GM19438 (cell line): ENCODE measurements around the gene XCL1.
A peak's percentile ranks its signal among the peaks of the same experiment; 100 is the strongest.

ENCODE experiments used
- ATAC-seq: cut with Tn5 transposase; IDR thresholded peaks from one replicate; pipeline ENCODE4 v1.9.1; 2021; ENCODE audit warnings: low read depth; ENCODE audit not compliant: unreplicated experiment

The XCL1 gene

GRCh38 chr1:168601051-168601450 lies 24.6 kb downstream of the XCL1 start:
- ATAC-seq, result no peak

DNA sequence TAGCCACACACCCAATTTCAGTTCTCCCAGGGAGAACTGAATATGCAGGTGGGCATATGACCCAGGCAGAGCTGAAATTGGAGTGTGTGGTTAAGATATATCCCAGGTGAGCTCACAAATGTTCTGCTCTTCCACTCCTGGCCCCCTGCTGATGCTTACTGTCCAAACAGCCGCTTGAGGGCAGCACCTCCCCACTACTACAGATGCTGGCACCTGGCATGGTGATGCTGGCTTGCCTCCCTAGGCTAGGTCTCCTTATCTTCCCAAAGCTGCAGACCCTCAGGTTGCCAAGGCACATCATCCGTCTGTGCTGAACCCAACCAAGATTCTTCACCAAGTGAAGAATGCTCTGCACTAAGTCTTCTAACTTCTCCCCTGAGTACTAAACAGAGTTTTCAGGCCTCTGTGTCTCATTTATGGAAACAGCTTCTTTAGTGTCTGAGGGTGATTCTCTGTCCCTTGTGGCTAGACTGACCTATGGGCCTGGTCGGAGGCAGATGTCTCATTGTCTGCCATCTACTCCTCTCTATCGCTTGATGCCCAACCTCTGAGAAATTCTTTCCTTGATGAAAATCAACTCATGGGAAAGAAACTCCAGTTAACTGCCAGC lies 27.2 kb downstream of the XCL1 start:
- peak; percentile 70 for ATAC-seq

DNA sequence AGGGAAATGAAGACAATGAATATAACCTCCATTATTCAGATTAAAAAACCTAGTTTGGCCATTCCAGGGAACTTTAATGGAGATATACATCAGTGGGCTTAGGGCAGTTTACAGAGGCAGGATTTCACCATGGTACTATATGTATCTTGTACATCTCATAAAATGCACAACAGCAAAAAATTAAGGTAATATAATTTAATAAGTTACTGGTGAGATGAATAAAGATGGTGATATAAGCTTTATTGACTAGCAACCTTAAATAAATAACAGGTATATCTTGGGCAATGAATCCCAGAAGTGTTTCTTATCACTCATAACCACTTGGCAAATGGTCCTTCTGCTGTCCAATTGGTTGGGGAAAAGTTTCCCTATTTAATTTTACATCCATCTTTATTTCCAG lies 29.0 kb downstream of the XCL1 start:
- ATAC-seq, result no peak

DNA sequence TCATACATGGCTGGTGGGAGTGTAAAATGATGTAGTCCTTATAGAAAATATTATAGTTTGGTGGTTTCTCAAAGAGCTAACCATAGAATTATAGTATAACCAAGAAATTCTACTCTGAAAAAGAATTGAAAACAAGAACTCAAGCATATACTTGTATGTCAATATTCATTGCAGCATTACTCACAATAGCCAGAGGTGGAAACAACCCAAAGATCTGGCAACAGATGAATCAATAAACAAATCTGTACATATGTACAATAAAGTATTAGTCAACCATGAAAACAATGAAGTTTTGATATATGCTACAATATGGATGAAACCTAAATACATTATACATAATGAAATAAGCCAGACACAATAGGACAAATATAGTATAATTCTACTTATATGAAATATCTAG lies 29.7 kb downstream of the XCL1 start:
- no peak for ATAC-seq

DNA sequence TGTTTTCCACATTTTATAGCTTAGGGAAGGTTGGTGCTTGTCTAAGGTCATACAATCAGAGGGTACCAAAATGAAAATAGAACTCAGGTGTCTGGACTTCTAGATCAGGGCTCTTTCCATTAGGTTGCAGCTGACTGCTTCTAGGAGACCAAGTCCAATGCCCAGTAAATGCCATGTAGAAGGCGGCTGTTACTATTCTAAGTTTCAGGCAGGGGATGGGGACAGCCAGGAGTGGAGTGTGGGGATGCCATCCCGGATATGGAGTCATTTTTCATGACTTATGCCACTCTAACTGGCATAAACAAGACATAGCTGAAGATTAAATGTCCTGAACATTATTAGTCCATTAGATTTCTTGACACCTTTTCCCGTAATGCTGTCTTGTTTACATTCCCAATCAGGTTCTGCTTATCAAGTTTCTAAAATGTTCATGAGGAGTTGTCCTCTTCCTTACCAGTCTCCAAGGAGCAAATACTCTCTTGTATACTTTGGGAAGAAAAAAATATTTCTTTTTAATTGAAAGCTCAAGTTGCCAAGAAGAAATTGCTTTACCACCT lies 31.5 kb downstream of the XCL1 start:
- no peak for ATAC-seq

DNA sequence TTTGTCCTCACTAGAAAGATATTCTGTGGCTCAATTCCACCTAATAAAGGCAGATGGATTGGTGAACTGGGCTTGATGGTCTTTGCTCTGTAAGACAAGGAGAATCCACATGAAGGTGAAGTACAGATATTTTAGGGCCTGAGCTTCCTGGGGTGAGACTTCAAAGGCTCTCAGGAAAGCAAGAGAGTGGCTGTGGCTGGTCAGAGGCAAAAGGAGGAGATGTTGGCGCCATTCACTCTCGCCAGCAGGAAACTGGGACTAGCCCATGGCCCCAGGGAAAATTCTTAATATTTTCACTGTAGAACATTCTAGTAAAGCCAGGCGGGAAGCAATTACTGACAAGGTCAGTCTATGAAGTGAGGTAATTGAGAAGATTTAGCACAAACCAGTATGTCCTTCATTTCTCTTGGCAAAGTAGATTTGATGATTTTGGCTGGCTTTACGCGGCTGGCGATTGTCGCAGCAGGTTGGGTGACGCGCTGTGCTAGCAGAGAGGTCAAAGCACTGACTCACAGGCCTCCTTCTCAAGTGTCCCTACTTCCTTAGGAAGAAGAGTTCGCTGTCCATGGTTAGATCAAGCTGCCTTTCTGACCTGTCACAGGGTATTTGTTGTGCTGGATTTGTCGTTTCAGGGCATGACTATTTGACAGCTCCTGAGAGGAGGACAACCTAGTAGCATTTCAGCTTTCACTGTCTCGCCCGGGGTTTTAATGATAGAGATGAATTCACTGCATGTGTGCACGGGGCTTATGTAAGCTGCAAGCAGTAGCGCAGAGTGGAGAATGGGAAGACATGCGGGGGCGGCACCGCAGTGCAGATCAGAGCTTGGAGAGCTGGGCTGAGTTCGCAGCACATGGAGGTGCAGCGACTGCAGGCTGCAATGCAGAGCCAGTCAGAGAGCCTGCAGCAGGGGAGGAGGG lies 32.7 kb downstream of the XCL1 start:
- ATAC-seq, result no peak

- ATAC-seq, result no peak
Observed at GRCh38 chr1:168609741-168610510, 33.5 kb downstream of the XCL1 start.

GRCh38 chr1:168613038-168613451 lies 36.6 kb downstream of the XCL1 start:
- no peak for ATAC-seq

GRCh38 chr1:168613691-168614231 lies 37.4 kb downstream of the XCL1 start:
- no peak for ATAC-seq

DNA sequence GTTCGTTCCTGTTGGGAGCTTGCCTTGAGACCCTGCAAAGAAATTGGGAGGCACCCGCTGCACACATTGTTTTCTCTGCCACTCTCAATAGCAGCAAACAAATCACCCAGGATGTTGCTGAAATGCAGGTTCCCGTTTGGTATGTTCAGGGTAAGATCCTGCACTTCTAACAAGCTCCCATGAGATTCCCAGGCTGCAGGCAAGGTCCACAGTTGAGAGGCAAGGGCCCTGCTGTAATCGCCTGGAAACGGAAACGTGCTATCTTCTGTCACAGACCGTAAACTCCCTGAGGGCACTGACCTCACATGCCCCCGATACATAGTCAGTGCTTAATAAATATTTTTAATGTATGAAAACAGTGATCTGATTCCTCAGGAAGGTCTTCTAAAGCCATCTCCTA lies 37.8 kb downstream of the XCL1 start:
- ATAC-seq, result no peak

- ATAC-seq, result no peak
Observed at GRCh38 chr1:168615965-168616364, 39.6 kb downstream of the XCL1 start.

DNA sequence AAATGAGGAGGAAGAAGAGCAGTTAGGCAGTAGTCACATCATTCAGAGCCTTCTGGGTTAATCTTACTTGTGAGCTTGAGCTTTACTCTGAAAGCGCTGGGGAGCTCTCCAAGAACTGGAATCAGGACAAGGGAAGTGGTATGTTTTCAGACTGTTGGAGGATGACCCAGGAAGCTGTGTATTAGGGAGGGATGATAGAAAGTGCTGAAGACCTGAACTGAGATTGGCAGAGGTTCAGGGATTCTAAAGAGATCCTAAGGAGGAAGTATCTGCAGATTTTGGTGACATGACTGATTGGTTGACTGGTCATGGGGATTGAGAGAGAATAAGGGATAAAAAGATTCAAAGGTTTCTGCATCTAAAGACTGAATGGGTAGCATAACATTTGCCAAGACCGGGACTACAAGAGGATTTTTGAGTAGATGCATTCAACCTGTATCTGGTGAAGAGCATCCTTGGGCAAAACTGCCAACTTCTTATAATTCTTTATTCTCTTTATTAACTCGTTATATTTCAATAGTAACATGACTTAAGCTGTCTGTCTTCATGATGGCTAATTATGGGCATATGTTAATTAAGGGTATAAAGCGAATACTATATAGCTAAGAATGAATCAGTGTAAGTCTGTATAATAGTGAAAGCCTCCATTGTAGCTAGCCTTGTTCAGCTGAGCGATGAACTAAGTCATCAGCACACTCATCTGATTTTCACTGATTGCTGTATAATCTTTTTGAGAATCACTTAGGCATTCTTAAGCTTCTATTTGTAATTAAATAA lies 41.8 kb downstream of the XCL1 start:
- ATAC-seq, result no peak

GRCh38 chr1:168618886-168619285 lies 42.5 kb downstream of the XCL1 start:
- ATAC-seq, result no peak

DNA sequence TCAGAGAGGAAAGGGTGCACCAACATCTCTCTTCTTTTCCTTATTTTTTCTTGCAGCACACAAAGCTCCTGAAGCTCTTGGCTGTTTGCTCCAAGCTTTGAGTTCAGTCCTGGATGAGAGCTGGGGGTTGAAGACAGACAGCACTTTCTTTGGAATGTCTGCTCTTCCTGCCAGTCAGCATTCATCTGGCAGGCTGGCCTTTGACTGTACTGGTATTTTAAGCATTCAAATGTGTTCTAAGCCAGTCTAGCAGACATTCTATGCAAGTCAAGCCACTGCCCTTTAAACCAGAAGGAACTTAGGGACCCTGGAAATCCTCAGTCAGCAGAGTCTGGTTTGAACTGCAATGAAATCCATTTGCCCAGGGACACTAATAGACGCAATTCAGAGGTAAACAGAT lies 45.0 kb downstream of the XCL1 start:
- ATAC-seq, result no peak

DNA sequence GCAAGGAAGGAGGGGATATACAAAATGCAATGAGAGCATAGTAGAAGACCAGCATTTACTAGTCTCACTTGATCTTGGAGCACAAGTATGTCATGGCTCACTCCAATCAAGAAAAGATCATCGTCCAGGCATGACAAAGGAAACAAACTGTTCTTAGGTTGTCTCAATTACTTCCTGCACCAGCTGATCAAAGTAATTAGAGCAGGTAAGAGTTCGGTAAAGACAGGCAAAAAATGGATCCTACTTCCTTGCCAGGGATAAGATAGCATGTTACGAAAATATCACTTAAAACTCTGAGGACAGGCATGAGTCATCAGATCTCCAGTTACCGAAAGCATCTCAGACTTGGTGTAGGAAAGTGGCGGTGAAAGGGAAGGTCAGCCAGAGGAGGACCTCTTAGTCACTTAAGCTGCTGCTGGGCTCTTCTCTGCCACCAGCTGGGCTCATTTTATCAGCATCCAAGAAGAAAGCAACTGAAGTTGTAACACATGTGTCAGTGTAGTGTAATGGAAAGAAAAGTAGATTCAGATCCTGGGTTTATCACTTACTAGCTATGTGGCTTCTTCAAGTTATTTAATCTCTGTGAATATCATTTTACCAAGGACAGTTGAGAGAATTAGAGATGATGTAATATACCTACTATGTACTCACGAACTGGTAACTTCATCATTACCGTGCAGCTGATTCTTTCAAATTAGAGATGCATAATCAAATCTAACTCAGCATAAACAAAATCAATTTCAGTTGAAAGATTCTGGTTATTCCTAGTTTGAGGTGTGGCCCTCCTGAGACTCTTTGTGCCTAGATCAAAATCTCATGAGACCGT lies 46.8 kb downstream of the XCL1 start:
- ATAC-seq, result no peak

- no peak for ATAC-seq
Observed at GRCh38 chr1:168623831-168624230, 47.4 kb downstream of the XCL1 start.

DNA sequence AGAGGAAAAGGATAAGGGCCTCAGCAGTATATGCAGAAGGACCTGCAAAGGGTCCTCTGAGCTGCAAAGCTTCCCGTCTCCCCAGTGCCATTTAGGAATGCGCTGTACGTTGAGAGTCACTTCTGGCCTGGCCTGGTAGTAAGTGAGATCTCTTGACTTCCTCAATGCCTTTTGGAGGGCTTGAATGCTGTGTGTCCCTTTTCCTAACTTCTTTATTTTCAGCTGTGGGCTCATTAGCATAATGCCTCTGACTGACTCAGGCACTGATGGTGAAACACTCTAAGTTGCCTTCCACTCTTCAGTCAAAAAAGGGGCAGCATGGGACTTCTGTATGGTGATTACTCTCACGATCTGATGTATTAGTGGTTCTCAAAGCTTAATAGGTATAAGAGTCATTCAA lies 49.9 kb downstream of the XCL1 start:
- no peak for ATAC-seq

- no peak for ATAC-seq
Observed at GRCh38 chr1:168627370-168627769, 51.0 kb downstream of the XCL1 start.

DNA sequence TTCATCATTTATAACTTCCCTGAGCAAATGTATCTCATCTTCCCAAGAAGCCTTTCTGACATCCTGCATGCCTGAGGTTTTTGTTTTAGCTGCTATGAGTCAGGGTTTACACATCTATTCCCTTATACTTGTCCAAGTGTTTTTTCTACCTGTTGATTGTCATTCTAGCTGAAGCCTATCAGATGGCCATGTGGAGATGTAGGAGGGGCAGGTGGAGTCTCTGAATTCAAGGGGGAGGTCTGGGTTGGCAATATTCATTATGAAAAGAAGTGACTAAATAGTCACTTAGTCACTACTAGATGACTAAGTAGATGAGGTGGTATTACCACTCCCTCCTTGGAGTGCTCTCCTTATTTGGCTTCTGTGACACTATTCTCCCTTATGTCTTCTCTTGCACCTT lies 52.4 kb downstream of the XCL1 start:
- no peak for ATAC-seq
